CD4-positive, alpha-beta T cell treated with Interleukin-1 beta for 1 hour (primary cell): Measurements from ENCODE around the gene IER2.

Experiments used
- DNase-seq, 2 donors: peaks; one replicate each; pipeline ENCODE4 v3.0.0-alpha.2; 2020 to 2022

IER2 gene

DNA sequence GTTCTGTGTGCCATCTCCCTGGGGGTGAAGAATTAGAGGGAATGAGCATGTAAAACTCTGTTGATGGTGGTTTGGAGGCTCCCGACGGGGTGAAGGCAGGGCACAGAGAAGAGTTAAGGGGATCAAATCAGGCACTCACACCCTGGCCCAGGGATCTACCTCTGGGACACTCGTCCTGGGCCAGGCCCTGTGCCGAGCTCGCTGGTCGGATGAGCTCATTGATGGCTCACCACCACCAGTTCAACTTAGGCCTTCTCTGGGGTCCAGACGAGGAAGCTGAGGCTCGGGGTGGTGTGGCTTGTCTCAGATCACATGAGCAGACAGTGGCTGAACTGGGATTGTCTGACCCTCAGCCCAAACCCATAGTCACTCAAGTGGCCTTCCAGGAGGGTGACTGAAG lies 30.6 kb upstream of the IER2 start:
- no peak for DNase-seq

DNA sequence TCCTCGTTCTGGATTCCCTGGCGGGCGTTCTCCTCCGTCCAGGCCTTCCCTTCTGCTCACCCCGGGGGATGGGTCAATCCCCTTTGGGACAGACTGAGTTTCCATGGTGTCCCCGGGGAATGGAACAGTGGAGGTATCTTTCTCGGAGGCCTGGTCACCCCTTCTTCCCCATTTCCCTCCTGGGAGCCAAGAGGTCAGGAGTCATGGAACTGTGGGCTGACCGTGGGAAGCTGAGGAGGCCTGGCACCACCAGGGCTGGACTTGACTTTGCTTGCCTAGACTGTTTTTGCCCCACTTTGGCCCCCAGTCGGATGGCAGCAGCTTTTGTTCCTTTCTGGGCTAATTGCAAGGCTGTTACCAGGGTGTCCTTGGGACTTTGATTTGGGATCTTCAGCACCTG lies 30.2 kb upstream of the IER2 start:
- no peak for DNase-seq

DNA sequence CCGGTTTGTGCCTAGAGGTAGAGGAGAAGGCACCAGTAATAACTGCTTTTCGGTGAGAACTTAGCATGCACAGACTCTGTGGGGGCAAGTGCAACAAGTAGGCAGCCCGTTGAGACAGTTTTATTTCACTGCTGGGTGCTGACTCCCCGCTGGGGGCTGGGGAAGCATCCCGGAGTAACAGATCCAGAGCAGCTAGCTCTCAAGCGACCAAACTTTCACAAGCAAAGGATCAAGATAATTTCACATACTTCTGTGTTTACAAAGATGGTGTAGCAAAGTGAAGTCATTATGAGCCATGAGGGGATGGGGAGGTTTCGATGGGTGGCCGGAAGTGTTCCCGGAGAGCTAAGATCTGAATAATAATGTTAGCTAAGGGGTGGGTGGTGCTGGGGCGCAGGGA lies 29.4 kb upstream of the IER2 start:
- no peak for DNase-seq

DNA sequence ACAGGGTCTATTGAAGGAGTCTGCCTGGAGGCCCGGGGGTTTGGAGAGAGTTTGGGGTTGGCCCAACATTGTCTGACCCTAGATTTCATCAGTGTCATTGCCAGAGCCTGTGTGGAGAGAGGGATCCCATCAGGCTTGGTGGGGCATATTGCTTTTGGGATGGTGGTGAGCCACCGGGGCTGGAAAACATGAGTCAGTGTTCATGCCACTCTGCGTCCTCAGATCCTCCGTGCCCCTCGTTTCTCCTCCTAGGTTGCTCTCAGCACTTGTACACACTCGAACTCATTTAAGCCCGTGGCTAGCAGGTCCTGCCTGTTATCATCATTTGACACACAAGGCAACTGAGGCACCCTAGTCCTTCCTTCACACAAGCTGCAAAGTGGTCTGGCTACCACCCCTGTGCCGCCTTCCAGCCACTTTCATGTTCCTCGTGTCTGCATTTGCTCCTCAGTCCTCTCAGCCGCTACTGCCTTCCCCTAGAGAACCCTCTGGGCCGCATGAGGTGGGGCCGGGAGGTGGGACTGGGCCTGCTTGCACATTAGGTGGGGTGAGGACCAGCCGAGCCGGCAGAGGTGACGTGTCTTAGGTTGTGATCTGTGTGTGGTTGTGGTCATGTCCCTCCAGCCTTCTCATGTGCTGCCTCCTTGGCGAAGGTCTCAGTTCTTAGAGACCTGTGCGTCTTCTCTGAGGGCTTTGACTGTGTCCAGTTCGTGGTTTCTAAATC lies 28.5 kb upstream of the IER2 start:
- peak in 1 of 2 donors; percentile 29 for DNase-seq

DNA sequence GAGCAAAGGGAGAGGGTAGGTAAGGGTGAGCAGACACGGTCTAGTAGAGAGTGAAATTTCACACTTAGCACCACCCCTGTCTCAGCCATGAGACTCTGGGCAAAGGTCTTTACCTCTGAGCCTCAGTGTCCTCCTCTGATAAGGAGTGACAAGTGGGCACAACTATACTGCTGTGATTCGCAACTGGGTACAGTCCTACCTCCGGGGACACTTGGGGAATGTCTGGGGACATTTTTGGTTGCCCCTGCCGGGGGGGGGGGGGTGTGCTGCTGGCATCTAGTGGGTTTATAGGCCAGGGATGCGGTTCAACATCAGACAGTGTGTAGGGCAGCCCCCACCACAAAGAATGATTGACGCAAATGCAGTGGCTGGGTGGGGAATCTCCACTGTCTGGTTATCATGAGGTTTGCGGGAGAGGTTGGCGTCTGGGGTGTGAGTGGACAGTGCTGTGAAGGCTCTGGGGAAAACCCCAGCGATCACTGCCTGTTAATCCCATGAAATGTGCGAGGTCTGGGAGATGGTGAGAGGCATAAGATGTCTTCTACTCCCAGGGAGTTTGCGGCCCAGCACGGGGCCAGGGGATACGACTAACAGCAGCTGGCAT lies 27.8 kb upstream of the IER2 start:
- DNase-seq = peak; percentile 22 to 36

DNA sequence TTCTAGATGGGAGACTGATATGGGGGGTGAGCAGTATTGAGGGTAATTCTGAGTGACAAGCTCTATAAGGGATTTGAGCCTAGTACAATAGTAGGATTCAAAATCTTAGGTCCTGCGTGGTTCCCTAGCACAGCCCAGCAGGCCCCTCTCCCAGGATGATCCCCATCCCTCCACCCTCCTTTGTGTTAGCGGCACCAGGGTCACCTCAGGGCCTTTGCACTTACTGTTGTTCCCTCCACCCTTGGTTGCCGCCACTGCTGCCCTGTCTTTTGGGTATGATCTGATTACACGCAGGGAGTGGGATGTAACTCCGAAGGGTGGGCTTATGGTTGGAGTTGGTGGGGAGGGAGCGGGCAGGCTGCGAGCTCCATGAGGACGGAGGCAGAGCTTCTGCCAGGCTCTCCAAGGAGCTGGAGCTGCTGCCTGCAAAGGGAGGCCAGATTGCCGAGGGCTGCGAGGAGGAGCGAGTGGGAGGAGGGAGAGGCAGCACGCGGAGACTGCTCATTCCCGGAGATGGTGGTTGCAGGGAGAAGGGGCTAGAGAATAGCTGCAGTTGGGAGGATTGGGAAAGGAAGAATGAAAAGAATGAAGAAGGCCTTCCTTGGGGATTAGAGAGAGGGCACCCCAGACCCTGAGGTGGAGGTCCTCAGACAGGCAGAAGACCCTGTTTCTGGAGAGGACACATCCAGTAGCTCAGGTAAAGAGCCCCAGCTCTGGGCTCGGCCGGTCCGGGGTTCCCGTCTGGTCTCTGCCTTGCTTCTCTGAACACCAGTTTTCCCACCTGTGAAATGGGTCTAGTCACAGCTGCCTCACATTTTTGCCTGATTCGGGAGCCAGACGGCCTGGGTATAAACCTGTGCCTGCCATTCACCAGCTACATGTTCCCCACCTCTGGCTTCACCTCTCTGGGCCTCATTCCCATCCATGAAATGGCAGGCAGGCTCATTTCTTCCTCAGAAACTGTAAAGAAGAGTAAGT lies 26.9 kb upstream of the IER2 start:
- DNase-seq = no peak

DNA sequence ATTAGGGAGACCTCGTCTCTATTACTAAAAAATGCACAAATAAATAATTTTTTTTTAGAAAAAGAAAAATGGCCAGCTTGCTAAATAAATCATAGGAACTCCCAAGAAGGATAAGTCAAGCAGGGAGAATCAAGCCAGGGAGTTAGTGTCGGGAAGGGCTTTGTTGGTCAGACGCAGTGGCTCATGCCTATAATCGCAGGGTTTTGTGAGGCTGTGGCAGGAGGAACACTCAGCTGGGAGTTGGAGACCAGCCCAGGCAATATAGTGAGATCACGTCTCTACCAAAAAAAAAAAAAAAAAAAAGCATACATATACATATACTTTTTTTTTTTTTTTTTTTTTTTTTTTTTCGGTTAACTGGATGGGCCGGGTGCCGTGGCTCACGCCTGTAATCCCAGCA lies 23.2 kb upstream of the IER2 start:
- no peak for DNase-seq

DNA sequence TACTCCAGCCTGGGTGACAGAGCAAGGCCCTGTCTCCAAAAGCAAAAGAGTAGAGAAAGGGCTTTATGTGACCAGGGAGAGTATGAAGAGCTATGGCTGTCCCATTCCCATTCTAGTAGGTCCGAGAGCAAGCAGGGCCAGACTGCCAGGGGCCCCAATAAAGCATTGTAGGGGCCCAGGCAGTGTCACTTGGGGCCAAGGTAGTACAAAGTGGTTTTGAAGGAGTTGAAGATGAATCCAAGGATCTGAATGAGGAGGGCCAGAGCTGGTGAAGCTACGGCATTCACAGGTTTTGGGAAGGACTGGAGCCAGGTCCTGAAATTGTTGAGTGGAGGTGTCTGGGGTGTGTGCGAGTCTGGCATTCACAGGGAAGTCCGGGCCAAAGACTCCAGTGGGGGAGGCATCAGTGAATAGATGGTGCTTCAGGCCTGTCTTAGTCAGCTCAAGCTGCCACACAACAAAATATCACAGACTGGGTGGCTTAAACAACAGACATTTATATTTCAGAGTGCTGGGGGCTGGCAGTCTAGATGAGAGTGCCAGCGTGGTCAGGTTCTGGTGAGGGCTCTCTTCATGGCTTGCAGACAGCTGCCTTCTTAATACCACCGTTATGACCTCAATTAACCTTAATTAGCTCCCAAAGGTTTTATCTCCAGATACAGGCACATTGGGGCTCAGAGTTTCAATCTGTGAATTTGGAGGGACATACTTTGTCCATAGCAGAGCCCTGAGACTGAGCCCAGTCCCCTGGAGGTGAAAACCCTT lies 22.2 kb upstream of the IER2 start:
- DNase-seq = no peak

DNA sequence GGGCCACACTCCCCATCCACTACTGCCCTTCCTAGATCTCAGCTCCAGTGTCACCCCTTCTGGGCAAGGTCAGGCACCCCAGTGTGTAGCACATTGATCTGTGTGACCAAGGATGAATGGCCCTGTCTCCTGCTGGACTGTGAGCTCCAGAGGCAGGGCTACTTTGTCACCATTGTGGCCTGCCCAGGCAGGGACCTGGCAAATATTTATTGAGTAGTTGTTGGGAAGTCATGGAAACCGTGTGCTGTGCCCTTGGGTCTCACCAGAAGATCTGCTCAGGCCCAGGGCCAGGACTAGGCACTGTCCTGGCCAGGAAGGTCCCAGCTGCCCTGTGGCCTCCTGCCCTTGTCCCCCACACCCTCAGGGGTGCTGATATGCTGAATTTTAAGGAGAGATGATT lies 21.6 kb upstream of the IER2 start:
- DNase-seq = no peak

DNA sequence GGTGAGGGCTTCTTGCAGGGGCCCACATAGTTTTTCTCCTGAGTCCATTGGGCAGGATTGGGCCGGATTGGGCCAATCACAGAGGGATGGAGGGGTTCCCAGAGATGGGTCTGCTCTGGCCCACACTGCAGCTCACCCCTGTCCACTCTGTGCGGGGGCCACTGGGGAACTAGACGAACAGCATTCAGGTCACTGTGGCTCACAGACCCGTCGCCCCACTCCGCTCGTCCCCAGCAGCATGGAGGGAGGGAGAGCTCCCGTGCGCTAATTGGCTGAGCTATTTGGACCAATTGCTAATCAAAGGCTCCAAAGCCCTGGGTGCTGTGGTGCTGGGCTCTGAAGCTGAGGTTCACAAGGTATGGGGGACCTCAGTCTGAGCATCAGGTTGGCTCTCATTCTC lies 20.8 kb upstream of the IER2 start:
- no peak for DNase-seq

DNA sequence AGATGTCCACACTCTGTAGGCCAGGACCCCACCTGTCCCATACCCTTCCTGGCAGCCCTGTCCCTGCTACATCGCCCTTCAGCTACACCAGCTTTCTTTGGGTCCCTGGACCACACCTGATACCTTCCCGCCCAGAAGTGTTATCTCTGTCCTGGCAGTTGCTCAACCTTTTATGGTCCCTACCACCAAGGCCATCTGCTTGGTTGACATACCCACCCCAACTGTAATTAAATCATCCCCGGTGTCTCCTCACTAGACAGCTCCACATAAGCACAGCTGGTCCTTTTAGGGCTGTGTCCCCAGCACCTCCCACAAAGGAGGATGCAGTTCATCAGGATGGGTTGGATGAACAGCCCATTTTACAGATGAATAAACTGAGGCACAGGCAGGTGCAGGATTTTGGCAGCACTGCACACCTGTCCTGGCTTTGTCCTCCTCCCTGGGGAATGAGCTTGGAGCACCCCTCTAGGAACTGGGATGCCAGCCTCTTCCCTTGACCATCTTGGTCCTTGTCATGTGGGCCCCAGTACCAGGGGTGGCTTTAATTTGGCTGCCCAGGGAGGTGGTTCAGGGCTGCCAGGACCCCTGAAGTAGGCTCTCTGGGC lies 19.2 kb upstream of the IER2 start:
- DNase-seq = no peak

DNA sequence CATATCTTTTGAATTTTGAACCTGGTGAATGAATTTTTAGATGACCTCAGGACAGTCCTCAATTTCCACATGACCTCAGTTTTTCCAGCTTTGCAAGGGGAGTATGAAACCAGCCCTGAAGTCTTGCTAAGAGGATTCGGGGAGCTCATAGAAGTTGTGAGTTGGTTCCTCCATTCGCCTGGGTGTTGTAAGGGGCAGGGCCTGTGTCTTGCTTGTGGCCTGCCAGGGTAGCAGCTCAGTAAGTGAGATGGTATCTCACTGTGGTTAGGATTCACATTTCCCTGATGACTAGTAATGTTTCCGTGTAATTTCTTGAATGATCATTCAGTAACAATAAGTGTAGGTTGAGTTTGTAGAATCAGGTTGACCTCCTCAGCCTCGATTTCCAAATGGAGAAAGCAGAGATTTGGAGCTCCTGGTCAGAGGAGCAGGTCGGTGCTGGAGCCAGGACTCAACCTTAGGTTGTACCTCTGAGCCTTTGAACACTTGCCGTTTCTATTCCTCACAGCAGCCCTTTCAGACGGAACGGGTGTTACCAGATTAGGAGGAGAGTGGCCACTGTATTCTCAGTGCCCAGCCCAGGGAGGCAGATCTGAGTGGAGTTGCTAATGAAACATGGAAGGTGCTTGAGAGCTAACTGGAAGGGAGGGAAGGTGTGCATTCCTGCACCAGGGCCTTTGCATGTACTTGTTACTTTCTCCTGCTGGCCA lies 17.6 kb upstream of the IER2 start:
- peak; percentile 26 to 57 for DNase-seq

DNA sequence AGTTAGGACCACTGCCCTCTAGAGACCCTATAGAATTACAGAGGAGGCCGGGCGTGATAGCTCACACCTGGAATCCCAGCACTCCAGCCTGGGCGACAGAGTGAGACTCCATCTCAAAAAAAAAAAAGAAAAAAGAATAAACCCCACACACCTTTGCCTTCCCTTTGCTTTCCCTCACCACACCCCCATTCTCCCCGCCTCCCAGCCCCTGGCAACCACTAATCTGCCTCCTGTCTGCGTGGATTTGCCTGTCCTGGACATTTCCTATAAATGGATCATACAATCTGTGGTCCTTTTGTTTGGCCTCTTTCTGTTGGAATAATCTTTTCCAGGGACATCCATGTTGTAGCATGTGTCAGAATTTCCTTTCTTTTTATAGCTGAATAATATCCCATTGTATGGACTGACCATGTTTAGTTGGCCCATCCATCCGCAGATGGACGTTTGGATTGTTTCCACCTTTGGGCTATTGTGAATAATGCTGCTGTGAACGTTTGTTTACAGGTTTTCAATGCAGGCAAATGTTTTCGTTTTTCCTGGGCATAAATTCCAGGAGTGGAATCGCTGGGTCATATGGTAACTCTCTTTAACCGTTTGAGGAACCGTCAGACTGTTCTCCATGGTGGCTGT lies 16.9 kb upstream of the IER2 start:
- no peak for DNase-seq

DNA sequence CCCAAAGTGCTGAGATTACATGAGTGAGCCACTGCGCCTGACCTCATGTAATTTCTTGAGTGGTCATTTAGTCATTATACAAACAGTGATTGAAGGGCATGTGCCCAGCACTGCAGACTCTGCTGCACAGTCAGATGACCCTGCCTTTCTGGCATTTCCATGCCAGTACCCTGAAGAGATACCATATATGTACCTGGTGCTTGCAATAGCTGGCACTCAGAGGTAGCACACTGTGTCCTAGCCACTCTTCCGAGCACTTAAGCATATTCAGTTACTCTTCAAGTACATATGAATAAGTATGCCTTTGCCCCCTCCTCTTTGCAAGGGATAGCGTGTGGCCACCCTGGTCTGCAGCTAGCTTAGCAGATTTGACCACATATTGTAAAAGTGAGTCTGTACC lies 15.6 kb upstream of the IER2 start:
- no peak for DNase-seq

DNA sequence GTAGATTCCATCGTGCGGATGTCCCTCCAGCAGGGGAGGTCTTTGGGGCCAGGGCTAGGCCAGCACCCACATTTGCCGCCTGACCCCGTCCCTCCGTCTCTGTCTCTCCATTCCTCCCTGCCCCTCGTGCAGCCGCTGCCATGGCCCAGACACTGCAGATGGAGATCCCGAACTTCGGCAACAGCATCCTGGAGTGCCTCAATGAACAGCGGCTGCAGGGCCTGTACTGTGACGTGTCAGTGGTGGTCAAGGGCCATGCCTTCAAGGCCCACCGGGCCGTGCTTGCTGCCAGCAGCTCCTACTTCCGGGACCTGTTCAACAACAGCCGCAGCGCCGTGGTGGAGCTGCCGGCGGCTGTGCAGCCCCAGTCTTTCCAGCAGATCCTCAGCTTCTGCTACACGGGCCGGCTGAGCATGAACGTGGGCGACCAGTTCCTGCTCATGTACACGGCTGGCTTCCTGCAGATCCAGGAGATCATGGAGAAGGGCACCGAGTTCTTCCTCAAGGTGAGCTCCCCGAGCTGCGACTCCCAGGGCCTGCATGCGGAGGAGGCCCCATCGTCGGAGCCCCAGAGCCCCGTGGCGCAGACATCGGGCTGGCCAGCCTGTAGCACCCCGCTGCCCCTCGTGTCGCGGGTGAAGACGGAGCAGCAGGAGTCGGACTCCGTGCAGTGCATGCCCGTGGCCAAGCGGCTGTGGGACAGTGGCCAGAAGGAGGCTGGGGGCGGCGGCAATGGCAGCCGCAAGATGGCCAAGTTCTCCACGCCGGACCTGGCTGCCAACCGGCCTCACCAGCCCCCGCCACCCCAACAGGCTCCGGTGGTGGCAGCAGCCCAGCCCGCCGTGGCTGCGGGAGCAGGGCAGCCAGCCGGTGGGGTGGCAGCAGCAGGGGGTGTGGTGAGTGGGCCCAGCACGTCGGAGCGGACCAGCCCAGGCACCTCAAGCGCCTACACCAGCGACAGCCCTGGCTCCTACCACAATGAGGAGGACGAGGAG lies 14.8 kb upstream of the IER2 start:
- no peak for DNase-seq

DNA sequence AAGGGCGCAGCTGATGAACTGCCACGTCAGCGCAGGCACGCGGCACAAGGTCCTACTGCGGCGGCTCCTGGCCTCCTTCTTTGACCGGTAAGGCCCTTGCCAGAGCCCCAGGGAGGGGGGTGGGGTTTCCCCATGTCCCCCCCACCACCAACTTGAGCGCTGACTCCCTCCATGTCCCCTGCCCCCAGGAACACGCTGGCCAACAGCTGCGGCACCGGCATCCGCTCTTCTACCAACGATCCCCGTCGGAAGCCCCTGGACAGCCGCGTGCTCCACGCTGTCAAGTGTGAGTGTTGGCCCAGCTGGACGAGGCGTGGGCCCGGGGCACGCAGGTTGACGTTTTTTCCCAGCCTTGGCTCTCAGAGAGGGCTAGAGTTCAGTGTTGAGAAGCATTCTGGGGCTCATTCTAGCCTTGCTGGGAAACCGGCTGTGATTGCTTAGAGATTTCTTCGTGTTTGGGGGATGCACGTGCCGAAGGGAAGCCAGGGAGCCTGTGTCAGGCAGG lies 12.9 kb upstream of the IER2 start:
- DNase-seq = no peak

DNA sequence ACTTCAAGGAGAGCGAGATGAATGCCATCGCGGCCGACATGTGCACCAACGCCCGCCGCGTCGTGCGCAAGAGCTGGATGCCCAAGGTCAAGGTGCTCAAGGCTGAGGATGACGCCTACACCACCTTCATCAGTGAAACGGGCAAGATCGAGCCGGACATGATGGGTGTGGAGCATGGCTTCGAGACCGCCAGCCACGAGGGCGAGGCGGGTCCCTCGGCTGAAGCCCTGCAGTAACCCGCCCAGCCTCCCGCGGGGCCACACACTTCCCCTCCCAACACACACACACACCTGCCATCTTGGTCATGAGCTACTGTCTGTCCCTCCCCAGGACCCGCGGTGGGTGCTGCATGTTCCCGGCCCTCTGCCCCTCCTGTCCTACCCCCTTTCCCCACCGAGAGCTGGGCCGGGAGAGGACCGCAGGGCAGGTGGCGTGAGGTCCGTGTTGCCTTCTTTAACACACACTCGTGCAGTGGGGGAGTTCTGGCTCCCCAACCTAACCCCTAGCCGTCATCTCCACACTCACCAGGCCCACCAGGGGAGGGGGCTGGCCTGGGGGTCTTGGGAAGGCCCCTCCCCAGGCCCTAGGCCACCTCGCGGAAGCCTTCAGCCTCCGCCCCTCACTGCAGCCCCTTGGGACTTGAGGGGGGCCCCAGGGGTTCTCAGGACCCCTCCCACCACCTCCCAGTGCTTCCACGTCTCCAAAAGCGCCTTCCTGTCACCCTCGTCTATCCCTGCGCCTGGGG lies 11.9 kb upstream of the IER2 start:
- no peak for DNase-seq

DNA sequence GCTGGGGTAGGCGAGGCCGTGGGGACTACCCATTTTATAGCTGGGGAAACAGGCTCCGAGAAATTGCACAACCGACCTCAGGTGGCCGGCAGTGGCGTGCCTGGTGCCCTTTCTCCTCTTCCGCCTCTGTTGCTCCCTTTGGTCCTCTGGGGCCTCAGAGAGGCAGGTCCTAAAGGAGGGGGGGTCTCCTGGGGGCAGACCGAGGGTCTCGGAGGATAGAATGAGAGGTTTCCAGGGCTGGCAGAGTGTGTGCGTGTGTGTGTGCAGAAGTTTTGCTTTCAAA lies 11.4 kb upstream of the IER2 start:
- DNase-seq = no peak

DNA sequence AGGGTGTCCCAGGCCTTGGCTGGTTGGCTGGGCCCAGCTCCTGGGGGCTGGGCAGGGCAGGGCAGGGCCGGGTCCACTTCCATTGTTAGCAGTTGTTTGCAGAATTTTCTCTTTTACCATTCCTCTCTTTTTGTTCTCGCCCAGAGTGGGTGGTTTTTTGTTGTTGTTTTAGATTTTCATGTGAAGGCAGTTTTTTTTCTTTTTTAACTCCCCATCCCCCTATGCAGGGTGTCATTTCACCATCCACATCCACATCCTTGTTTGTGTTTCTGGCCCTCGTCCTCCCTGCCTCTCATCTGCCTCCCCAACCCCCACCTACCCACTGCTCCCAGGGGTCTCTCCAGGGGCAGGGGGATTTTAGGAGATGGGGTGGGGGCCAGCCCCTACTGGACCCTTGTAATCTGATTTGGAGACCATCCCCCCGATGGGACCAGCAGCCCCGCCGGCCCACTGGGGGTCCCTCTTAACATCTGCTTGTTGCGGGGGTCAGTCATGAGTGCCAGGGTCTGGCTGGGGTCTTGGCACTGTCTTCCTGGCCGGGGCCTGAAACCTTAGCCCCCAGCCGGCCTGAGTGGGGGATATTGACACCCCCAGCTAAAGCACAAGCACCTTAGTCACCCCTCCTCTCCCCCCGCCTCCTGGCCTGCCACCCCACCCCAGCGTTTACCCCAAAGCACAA lies 10.4 kb upstream of the IER2 start:
- DNase-seq = no peak
